ENCODE measurements around the gene ATP1A3.

DNA sequence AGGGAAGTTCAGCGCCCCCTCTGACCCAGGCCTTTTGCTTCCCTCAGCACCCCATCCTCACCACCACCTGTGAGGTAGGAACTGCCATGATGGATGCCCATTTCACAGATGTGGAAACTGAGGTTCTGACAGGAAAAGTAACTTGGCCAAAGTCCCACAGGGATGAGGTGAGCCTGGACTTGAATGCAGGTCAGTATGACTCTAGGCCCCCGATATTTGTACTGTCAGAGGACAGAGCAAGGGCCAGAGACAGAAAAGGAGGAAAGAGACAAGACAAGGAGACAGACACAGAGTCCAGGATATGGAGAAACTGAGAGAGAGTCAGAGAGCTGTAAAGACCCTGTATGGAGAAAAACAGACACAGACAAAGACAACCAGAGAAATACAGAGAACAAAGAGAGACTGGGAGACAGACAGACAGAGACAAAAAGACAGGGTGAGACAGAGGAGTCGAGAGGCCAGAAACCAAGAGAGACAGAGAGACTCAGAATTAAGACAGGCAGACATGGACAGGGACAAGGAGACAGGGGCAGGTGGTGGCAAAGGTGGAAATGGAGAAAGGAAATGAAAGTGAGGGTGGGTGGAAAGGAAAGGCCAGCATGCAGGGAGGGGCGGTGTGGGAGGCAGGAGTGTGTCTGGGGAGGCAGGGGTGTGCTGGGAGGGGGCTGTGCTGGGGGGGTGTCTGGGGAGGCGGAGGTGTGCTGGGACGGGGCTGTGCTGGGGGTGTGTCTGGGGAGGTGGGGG, 70.8 kb downstream of the ATP1A3 start:
- no peak for TF ChIP-seq GATA3 (IDR thresholded peaks at IDR 0.05; ENCODE audit: low read depth, low read length)
- no peak for TF ChIP-seq GATA2 (IDR thresholded peaks at IDR 0.05; ENCODE audit: low read depth, low read length)

Measured in SH-SY5Y (cell line).